Fibroblast of peridontal ligament (primary cell): ENCODE measurements around the gene LETM1.

Experiments
- DNase-seq: peaks from one replicate; pipeline ENCODE4 v3.0.0-alpha.2; 2010; ENCODE audit errors: extremely low read depth

LETM1 gene

DNA sequence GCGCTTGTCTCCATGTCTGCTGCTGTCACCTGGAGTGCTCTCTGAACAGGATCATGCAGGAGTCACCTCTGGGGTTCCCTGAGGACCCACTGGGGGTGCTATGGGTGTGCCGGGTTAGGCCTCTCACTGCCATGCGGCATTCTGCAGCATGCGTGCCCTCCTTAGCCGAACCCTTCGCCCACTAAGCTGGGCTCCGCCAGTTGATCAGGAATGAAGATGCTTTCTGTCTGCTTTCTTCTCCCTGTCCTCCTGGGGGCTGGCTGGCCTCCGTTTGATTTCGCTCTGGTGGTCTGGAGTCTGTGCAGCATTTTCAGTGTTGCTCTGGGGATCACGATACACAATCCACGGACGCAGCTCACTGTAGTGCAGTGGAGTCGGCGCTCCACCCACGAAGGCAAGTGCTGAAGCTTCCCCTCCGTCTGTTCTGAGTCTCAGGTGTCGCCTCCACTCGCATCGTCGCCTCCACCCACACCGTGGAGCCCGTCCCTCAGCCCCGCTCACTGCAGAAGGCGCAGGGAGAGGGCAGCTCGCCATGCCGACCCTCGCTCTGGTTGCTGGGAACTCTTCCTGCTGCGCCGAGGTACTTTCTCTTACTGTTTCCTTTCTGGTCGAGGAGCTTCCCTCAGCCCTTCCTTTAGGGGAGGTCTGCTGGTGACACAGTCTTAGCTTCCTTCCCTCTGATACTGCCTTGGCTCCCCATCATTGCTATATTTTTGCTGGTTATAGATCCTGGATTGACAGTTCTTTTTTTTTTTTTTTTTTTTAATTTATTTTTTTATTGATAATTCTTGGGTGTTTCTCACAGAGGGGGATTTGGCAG is 29.2 kb downstream of the LETM1 start:
- DNase-seq, result no peak

DNA sequence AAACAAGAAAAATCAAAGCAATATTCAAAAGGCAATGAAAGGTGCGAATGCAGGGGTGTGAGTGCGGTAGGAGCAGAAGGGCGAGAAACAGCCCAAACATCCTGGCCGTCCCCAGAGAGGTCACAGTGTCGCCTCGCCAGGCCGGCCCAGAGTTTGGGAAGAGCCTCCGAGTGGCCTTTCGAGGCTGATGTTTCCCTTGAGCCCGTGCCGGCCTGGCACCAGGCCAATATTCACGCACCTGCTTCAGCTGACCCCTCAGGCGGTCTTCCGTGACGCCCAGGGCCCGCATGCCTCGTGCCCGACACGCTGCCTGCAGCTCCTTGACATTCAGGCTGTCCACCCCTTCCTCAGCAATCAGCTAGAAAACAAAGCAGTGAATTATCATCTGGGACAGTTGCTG is 30.6 kb downstream of the LETM1 start:
- DNase-seq, result no peak

DNA sequence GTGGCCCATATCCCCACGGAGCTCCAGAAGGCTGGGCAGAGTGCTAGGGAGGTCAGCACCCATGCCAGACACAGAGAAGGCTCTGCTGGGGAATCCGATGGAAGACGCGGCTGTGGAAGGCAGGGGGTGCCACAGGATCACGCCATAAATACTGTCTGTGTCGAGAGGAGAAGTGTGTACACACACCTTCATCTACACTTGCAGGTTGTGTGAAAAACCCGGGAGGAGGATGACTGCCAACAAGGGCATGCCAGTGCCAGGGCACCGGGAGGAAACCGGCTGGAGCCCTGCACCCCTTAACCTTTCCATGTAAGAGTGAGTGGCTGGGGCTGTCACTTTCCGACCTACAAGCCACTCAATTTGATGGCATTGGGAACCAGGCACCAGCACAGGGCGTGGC is 31.2 kb downstream of the LETM1 start:
- no peak for DNase-seq

DNA sequence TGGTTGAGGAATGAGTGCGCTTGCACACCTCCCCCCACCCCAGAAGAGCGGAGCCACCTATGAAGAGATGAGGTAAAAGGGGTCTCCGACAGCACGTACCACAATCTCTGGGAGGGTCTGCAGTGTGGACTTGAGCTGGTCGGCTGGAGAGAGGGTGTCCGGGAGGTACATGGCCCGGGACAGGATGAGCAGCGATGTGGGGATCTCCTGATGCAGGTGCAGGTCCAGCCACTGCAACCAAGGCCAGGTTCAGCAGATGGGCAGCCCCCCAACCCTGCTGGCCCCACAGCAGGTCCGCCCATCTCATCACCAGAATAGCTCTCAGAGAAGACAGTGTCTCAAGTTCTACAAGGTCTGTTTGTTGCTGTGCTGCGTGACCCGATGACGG is 32.4 kb downstream of the LETM1 start:
- DNase-seq, result no peak

DNA sequence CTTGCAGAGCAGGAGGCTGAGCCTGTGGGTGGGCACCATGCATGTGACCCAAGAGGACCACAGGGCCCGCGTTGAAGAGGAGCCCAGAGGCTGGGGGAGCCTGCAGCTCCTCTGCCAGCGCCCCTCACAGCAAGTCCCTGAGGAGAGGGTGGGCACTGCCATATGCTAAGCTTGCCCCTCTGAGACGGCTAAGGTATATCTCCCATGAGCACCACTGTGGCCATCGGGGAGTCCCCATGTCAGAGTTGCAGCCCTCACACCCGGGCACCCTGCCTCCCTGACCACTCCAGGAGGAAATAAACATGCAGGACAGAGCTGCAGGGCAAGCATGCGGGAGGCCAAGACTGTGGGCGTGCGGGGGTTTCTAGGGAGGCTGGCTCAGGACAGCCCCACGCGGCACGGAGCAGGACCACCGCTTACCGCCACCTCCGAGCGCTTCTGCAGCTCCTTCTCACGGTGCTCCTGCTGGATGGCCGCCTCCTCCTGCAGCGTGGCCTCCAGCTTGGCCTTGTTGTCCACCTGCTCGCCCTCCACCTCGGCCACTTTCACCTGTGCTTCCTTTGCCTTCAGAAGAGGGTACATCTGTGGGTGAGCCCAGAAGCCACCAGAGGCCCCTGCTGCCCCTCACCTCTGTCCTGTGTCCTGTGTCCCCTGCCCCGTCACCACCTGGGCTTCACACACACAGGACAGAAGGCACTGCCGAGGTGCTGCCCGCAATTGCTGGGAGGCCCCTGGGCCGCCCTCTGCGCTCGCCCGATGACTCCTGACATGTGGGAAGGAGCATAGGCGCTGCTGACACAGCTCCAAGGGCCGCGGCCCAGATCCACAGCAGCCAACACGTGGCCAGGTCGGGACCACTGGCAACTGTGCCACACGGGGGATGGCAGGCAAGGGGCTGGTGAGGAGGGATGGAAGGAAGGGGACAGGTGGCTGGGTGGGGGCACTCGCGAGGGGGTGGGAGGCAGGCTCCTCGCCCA is 33.1 kb downstream of the LETM1 start:
- DNase-seq, result no peak

DNA sequence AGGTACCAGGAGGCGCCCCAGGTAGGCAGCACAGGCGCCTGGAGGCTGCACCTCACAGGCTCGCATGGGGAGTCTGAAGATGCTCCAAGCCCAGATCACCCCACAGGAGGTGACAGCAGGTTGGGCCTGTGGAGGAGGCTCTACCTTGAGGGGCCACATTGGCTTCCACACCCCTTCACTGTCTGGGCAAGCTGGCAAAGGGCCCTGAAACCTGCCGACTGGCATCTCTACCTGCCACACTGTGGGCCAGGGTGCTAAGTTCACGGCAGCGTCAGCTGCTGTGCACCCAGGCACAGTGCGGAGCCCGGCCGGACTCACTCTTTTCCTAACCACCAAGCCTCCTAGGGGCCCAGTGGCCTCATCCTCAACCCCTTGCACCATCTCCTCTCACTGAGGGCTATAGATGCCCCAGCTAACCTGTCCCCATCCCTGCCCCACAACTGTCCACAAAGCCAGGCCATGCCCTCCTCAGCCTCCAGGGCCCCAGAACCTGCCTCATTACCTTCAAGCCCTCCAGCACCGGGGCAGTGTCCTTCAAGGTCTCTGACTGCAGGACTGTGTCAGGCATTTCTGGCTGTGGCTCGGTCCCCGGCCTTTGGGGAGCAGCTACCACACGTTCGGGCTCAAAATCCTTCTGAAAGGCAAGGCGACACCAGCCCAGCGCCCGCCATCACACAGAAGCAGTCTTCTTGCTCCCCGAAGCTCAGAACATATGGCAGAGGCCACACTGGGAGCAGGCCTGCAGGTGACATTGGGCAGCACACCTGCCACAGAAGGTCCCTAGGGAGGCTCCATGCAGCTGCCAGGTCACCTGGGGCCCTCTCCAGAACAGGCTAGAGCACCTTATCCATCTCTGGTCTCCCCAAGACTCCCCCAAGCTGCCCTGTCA is 34.0 kb downstream of the LETM1 start:
- DNase-seq, result no peak

DNA sequence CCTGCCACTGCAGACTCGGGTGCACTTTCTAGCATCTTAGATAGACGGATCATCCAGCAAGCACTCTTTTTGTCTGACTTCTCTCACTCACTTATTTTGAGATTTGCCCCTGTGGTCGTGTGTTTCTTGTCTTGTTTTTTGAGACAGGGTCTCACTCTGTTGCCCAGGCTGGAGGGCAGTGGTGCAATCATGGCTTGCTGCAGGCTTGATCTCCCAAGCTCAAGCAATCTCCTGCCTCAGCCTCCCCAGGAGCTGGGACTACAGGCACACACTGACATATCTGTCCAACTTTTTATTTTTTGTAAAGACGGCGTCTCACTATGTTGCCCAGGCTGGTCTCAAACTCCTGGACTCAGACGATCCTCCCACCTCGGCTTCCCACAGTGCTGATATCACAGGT is 36.1 kb downstream of the LETM1 start:
- no peak for DNase-seq

DNA sequence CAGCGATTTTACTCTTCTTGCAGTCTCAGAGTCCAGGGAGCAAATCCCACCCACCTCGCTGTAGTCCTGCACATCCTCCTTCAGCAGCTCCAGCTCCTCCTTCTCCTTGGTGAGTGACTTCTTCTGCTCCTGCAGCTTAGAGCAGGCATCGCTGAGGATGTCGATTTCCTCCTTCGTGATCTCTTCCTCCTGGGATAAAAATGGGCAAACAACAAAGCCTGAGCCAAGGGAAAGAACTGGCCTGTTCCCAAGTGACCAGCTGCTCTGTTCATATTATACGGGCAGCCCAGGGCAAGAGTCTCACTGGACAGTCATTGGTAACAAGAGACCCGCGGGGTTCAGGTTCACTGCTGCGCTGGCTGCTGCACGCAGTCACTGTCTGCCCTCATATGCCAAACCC is 36.7 kb downstream of the LETM1 start:
- DNase-seq, result no peak

DNA sequence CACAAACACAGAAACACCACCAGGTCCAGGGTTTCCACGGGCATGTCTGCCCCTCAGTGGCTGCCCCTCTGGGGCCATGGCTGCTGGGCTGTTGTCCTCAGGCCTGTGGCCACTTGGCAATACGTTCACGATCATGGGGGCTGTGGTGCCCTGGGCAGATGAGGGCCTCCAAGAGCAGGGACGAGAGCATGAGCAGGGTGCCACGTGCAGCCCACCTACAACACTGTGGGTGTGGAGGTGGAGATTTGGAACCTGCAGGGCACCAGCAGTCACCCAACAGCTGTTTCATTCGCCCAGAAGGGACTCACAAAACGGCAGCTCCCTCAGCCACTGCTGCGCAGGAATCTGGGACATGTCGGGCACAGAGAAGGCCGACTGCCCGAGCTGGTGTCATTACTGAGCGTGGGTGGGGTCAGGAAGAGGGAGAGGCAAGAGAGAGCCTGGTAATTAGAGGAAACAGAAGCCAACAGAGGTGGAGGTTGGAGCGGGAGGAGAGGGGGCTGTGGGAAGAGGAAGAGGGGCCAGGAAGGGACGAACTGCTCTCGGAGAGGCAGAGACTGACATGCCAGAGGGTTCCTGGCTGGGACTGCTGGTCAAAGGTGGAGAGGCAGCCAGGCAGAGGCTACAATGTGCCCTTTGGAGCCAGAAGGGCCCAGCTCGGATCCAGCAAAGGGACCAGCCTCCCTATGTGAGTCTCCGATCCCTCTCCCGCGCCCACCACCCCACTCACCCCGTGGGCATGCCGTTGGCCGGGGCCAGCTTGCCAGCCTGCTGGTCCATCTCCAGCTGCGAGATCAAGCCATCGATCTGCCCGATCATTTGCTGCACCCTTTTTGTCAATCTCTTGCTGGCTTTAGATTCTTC is 39.7 kb downstream of the LETM1 start:
- DNase-seq, result no peak

DNA sequence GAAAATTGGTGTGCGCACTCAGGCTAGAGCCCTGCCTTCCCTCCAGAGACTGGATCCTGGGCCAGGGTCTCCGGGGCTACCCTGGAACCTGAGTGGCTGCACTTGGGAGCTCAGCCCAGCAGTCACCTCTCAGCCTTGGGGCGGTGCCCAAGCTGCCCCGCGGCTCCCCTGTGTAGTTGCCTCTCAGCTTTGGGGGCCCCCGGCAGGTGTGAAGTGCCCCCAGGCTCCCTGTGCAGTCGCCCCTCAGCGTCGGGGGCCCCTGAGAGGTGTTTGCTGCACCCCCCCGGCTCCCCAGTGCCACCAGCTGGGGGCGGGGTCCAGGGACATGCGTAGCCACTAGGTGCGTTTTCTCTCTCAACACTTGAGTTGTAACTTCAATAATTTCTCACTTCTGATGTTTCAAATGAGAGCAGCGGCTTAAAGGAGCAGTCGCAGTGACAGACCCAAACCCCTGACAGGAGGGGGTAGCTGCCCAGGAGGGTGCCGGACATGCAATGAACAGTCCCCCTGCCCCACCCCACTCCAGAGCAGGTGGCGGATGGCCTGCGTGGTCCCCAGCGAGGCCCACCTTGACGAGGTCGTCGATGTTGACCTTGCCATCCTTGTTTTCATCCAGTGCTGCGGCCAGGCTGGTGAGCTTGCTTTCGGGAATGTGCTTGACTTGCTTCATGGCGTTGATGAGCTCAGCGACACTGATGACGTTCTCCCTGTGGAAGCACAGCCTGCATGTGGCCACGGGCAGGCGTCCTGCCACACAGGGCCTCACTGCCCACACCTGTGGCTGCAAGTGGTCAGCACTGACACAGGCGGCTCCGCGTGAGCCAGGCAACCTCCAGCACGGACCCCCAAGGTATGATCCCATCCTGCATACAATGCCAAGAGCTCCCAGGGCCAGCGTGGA is 40.6 kb downstream of the LETM1 start:
- DNase-seq, result no peak

DNA sequence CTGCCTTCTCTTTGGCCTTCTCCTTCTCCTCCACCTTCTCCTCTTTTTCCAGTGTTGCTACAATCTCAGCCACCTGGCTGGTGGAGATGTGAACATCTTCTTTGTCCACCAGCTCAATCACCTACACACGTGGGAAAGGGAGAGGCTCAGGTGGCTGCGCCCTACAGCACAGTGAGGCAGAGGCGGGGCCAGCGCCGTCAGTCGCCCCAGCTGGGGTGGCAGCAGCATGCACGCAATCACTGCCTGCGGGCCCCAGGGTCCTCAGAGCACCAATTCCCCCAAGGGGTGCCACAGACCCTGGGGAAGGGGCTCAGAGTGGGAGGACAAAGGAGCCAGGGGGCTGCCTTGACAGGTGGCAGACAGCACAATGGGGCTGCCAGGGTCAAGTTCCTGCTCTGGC is 41.5 kb downstream of the LETM1 start:
- DNase-seq, result no peak

DNA sequence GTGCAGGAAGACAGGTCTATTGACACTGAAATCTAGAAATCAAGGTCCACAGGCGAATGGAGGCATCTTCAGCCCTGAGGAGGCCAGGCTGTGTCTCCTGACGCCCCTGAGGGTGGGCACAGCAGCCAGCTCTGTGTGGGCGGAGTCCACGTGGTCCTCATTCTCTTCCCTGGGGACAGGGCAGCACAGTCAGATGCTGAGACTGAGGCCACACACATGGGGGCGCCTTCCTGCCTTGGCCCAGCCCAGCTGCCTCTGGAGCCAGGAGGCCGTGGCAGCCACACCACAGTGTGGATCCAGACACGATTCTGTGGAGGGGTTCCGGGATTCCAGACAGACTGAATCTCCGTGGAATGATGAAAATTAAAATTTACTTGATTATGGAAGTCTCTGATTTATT is 42.0 kb downstream of the LETM1 start:
- DNase-seq, result no peak

DNA sequence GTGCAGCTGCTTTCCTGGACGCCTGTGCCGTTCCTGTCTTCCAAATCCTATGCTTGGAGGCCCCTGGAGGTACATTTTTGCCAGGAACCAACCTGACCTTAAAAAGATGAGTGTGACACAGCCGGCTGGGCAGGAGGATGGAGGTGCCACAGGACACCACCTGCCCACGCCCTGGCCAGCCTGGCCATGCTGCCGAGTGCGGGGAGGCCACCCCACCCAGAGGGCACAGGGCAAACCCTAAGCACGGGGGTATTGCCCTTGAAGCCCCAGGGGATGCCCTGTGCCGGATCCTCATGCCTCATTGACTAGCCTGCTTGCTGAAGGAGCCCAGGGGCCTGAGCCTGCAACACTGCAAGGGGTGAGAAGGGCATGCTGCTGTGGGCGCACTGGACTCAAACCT is 42.7 kb downstream of the LETM1 start:
- DNase-seq, result no peak

DNA sequence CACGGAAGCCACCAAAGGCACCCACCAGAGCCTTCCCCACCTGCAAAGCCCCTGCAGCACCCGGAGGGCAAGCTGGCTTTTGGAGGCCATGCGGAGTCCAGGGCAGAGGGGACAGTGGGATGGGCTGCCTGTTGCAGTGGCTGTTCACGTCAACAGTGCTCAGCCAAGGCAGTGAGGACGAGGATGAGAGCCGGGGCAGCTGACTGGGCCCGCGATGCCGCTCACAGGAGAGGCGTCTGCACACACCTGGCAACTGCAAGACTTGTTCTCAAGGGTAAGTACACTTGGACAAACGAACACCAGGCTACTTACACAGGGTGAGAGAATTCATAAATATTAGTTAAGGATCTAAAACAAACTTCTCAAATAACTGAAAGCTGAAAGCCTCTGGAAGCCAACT is 43.2 kb downstream of the LETM1 start:
- DNase-seq, result no peak

DNA sequence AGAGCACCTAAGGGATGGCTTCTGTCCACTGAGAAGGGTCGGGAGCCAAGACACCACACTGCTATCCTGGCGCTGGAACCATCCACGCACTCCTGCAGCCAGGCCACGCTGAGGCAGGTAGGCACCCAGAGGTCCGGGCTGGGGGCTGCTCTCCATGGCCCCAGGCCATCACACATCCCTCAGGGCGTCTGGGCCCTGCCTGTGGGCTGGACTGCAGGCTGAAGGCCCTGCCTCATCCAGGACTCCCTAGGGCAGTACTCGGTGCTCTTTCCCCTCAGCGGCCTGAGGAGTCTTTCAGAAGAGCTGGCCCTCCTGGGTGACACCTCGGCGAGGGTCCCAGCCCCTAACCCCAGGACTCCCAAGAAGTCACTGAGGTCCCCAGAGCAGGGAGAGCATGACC is 45.2 kb downstream of the LETM1 start:
- no peak for DNase-seq

DNA sequence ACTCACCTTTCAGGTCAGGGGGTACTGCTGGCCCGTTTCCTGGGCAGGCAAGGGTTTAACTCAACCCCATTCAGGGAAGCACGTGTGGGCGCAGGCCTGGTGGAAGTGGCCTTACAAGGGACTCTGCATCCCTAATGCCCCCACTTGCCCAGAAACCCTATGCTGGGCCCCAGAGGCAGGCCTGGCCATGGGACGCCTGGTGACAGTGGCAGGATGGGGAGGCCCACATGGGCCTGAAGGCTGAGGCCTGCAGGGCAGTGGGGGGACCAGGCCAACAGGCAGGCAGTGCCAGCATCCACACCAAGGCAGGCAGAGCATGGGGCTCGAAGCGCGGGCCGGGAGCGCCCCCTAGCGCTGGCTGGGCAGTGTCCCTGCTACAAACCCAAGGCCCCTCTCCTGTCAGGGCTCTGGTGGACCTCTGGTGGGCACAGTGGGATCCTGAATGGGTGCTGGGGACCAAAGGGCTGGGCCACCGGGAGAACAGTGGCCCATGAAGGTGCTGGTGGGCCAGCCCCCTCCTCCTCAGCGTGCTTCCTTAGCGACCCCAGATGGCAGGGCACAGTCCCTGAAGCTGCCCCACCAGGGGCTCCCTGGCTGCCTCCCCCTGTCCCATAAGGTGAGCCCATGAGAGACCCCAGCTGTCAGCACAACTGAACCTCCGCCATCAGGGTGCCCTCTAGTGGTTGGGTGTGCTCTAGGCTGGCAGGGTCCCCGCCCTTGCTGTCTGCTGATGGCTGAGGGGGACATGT is 46.0 kb downstream of the LETM1 start:
- peak; percentile 56 for DNase-seq

DNA sequence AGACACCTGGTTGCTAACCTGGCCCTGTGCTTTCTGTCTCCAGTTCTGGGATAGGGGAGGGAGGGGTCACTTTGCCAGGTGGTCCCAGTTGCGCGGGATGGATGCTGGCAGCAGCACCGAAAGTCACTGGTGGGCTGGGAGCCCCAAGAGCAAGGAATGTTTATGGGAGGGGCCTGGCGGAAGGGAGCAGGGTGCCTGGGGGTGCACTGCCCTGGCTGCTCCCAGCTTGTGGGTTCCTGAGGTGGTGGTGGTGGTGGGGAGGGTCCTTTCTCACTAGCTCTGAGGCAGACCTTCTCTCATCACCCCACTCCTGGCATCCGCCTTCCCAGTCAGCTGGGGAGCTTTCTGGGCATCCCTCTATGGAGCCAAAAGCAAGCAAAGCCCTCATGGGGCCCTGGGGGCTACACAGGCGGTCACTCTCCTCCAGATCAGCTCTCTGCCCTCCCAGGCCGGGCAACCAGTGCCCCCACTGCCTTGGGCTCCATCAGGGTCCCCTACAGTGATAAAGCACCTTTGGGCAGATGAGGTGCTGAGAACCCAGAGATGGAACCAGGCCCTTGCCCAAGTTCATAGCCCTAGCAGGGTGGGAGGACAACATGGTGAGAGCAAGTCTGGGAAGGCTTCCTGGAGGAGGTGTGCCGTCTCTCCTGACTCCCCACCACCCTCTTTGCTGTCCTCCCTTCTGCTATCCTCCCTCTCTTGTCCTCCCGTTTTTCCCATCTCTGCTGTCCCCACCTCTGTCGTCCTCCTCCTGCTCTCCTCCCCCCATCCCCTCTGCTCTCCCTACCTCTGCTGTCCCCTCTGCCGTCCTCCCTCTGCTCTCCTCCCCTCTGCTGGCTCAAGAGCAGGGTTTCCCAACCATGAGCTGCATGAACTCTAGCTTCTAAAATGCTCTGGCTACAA is 46.9 kb downstream of the LETM1 start:
- DNase-seq, result no peak

DNA sequence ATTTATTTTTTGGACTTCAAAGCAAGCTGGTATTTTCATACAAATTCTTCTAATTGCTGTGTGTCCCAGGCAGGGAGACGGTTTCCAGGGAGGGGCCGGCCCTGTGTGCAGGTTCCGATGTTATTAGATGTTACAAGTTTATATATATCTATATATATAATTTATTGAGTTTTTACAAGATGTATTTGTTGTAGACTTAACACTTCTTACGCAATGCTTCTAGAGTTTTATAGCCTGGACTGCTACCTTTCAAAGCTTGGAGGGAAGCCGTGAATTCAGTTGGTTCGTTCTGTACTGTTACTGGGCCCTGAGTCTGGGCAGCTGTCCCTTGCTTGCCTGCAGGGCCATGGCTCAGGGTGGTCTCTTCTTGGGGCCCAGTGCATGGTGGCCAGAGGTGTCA is 47.6 kb downstream of the LETM1 start:
- no peak for DNase-seq
